LNCaP clone FGC (cell line): ENCODE results near the gene SEMG1.
A peak's percentile ranks its signal among the peaks of the same experiment; 100 is the strongest.

Experiments used
- DNase-seq: peaks from one replicate; pipeline ENCODE4 v3.0.0-alpha.2; 2011; ENCODE audit warnings: low read depth
- H3K4me3 ChIP-seq: 2 replicates; pipeline ENCODE4 v1.5.1; 2011; ENCODE audit warnings: mild to moderate bottlenecking, low read depth, low read length, control low read depth
- TF ChIP-seq, protein P1 (sequence below): IDR thresholded peaks from 2 replicates; pipeline ENCODE4 v1.5.1; 2012; ENCODE audit warnings: mild to moderate bottlenecking; ENCODE audit not compliant: control insufficient read depth, insufficient read depth; ENCODE audit errors: extremely low read depth

The SEMG1 gene

DNA sequence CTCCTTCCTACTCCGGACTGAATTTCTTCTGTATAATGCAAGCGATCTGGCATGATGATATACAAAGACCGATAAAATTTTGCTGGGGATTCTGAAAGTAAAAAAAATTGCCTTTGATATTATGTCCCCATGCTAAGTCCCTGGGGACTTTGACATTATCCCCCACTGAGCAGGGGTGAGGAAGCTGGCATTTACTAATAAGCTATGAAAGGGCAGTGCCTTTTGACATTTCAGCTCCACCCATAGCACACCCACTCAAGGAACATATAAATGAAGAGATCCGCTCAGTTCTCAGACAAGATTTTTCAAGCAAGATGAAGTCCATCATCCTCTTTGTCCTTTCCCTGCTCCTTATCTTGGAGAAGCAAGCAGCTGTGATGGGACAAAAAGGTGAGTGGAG is 14.2 kb downstream of the SEMG1 start, which contains the start of gene SEMG2:
Gene SEMG2 (plus strand): TSS at position 298 of the 400 bp plus-strand sequence. CDS start 17 bp downstream, at position 315.
- H3K4me3 ChIP-seq: no peak within 1 kb of the TSS

DNA sequence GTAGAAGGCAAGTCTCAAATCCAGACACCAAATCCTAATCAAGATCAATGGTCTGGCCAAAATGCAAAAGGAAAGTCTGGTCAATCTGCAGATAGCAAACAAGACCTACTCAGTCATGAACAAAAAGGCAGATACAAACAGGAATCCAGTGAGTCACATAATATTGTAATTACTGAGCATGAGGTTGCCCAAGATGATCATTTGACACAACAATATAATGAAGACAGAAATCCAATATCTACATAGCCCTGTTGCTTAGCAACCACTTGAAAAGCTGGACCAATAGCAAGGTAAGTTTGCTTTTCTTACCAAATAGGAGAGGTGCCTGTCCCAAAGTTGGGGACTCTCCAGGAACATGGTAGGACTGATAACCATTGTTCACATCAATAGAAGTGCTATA is 16.3 kb downstream of the SEMG1 start:
- H3K4me3 ChIP-seq: no peak overlapping the region
- DNase-seq: no peak
- TF ChIP-seq, protein P1, sequence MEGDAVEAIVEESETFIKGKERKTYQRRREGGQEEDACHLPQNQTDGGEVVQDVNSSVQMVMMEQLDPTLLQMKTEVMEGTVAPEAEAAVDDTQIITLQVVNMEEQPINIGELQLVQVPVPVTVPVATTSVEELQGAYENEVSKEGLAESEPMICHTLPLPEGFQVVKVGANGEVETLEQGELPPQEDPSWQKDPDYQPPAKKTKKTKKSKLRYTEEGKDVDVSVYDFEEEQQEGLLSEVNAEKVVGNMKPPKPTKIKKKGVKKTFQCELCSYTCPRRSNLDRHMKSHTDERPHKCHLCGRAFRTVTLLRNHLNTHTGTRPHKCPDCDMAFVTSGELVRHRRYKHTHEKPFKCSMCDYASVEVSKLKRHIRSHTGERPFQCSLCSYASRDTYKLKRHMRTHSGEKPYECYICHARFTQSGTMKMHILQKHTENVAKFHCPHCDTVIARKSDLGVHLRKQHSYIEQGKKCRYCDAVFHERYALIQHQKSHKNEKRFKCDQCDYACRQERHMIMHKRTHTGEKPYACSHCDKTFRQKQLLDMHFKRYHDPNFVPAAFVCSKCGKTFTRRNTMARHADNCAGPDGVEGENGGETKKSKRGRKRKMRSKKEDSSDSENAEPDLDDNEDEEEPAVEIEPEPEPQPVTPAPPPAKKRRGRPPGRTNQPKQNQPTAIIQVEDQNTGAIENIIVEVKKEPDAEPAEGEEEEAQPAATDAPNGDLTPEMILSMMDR: no peak

More for the DNA sequence above, 14.2 kb downstream of the SEMG1 start, which contains the start of gene SEMG2:
- no peak for DNase-seq
- TF ChIP-seq, protein P1: no peak

DNA sequence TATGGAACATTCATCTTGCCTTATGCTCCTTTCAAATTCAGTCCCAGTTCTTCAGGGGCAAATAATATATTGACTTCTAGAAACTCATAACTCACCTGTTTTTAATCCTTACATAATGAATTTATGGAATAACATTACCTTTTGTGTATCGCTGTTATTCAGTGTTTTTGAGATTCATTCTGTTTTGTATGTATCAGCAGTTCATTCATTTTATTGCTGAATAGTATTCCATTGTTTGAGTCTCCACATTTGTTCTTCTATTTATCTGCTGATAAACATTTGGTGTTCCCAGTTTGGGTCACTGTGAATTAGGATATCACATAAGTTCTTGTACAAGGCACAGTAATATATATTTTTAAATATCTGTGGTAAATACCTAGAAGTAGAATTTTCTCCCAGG is 19.5 kb downstream of the SEMG1 start:
- TF ChIP-seq, protein P1: no peak
- H3K4me3 ChIP-seq: no peak overlapping the region
- no peak for DNase-seq

DNA sequence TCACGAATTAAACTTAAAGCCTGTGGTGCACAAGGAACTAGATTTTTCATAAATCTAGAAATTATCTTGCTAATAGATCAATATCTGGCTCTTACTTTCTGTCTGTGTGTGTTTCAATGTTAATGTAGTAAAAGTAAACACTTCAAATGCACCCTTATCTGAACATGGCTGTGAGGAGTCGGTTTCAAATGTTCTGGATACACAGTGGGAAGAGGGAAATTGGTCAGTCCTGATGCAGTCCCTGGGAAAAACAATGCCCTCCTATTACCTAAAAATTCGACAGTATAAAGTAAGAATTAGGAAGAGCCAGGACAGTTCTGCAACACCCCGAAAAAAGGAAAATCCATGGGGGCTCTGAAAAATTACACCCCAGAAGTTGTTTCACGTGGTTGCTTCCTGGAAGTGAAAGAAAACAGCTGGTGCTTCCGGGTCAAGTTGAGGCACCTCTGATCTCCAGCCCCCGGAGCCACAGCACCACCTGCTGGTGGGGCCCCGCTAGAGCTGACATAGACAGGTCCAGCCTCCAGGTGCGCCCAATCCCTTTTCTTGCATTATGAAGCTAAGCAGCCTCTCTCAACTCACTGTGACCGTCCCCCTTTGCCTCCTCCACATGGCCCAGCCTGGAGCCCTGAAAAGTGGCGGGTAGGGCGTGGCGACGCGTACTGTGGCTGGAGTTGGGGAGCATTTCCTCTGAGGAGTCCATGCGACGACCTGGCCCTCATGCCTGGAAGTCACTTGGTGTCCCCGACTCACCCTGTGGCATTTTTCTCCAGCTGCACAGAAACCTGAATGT is 22.6 kb downstream of the SEMG1 start:
- H3K4me3 ChIP-seq: no peak overlapping the region
- TF ChIP-seq, protein P1: peak; percentile 43
- DNase-seq: no peak

DNA sequence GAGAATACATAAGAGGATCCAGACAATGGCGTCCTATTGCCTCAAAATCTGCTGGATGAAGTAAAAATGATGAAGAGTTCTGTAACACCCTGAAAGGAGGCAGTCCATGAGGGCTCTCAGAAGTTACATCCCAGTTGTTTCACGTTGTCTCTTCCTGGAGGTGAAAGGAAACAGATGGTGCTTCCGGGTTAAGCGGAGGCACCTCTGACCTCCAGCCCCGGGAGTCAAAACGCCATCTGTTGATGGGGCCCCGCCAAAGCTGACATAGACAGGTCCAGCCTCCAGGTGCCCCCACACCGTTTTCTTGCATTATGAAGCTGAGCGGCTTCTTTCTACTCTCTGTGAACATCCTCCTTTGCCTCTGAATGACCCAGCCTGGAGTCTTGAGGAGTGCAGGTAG is 23.8 kb downstream of the SEMG1 start:
- TF ChIP-seq, protein P1: no peak
- H3K4me3 ChIP-seq: no peak overlapping the region
- DNase-seq: no peak

DNA sequence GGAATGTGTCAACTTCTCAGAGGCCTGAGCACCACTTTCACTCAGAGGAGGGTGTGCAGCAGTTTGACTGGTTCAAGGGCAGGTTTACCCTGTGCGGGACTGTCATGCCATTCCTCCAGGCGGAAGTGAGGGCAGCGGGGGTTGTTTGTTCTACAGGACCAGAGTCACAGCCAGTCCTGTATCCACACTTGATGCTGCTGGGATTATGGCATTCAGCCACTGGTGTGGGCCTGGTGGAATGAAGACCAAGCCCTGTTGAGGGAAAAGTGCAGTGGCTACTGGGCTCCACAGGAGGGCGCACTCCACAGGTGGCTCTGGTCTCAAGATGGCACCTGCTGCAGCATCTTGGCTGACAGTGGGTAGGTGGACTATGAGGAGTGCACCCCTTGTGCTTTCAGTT is 29.2 kb downstream of the SEMG1 start:
- TF ChIP-seq, protein P1: peak; percentile 28; the same call in 1 of the 2 replicates
- H3K4me3 ChIP-seq: no peak overlapping the region
- DNase-seq: peak; percentile 50
